ENCODE measurements around the gene C19orf33. TPM values are rescaled to one million over a fixed set of nuclear protein-coding genes. Genes with fewer than 3 reads are reported as not detected.

Gene C19orf33
- total RNA-seq, 1 experiment from 2014 or later = 16.1 TPM

- TF ChIP-seq PREB (CRISPR knock-in tag; IDR thresholded peaks at IDR 0.05; ENCODE audit: borderline replicate concordance) = no peak
These were observed 23.8 kb upstream of the C19orf33 start (continued) for GRCh38 chr19:38280030-38280921.

- ATAC-seq = no peak
- ChIA-PET POLR2A (interaction anchor here (1.0 kb wide), 1 partner anchor 81 kb away, joined by 7 read pairs; no protein-coding TSS in a partner anchor), CTCF (interaction anchor here (1.3 kb wide), 1 partner anchor 38 kb away, joined by 8 read pairs; no protein-coding TSS in a partner anchor)
- Mint-ChIP-seq H3K4me1 (0 out of 2 replicates have a peak, but pooled peaks cover 4% of the 10 kb centered on the region), H3K27ac (peak overlapping the region; percentile 64), H3K36me3 (peaks cover 28% of the 10 kb centered on the region), H3K9me3 (no peaks in the 10 kb centered on the region), H3K4me3 (no peak overlapping the region), H3K27me3 (ENCODE audit: low read depth) (no peaks in the 10 kb centered on the region)
- no peak for DNase-seq (ENCODE audit: low spot score)
- no peak for TF ChIP-seq PRDM15 (CRISPR knock-in tag; IDR thresholded peaks at IDR 0.05)
- TF ChIP-seq ZNF232 (CRISPR knock-in tag; IDR thresholded peaks at IDR 0.05) = no peak
- no peak for TF ChIP-seq TEAD1 (CRISPR knock-in tag; IDR thresholded peaks at IDR 0.05)
- no peak for TF ChIP-seq NR2C2 (CRISPR knock-in tag; IDR thresholded peaks at IDR 0.05)
- TF ChIP-seq PREB (CRISPR knock-in tag; IDR thresholded peaks at IDR 0.05; ENCODE audit: borderline replicate concordance) = no peak
- TF ChIP-seq MYBL2 (CRISPR knock-in tag; IDR thresholded peaks at IDR 0.05) = no peak
- no peak for TF ChIP-seq FOXP4 (CRISPR knock-in tag; IDR thresholded peaks at IDR 0.05)
- TF ChIP-seq ATF1 (CRISPR knock-in tag; IDR thresholded peaks at IDR 0.05) = no peak
- no peak for TF ChIP-seq PRRX2 (CRISPR knock-in tag; IDR thresholded peaks at IDR 0.05)
- TF ChIP-seq NR3C1 (CRISPR knock-in tag; conservative IDR thresholded peaks at IDR 0.05; ENCODE audit: low read depth) = no peak
- TF ChIP-seq ZNF219 (CRISPR knock-in tag; IDR thresholded peaks at IDR 0.05; ENCODE audit: borderline replicate concordance) = no peak
- no peak for TF ChIP-seq ZBTB21 (CRISPR knock-in tag; IDR thresholded peaks at IDR 0.05; ENCODE audit: borderline replicate concordance)
- no peak for TF ChIP-seq NFATC4 (CRISPR knock-in tag; IDR thresholded peaks at IDR 0.05)
- TF ChIP-seq CREM (CRISPR knock-in tag; IDR thresholded peaks at IDR 0.05) = no peak
- no peak for TF ChIP-seq HMGXB4 (CRISPR knock-in tag; IDR thresholded peaks at IDR 0.05)
These were observed 22.1 kb upstream of the C19orf33 start for GRCh38 chr19:38281811-38282566.
